GM18951 (cell line): ENCODE results near the gene PGD.
"Not testable (repeated sequence)": the region's sequence is repeated elsewhere in the genome, so short reads cannot be mapped to it uniquely, and the experiment has no call there.

ENCODE experiments used
- POLR2A ChIP-seq: IDR thresholded peaks from 4 replicates; pipeline ENCODE4 v1.6.1; 2011; ENCODE audit warnings: mild to moderate bottlenecking; ENCODE audit not compliant: insufficient read length, insufficient read depth; ENCODE audit errors: extremely low read depth
- in situ Hi-C: fragments of 300-500 bp; cut with MboI; formaldehyde crosslinking; loops from one replicate; pipeline ENCODE4 v1.12.0; 2022; ENCODE audit warnings: low sequenced_read_pairs, mixed read lengths, inconsistent platforms; ENCODE audit not compliant: unreplicated experiment

Gene PGD

GRCh38 chr1:10438677-10439163 is 39.9 kb downstream of the PGD start:
- TF ChIP-seq POLR2A = no peak
- in situ Hi-C loops = no loop called here

- in situ Hi-C loops = no loop called here
- no peak for TF ChIP-seq POLR2A
Measured at GRCh38 chr1:10440305-10440704, 41.4 kb downstream of the PGD start.

- no peak for TF ChIP-seq POLR2A
- in situ Hi-C loops = no loop called here
Measured at GRCh38 chr1:10440794-10441193, 41.9 kb downstream of the PGD start.

- TF ChIP-seq POLR2A = no peak
- in situ Hi-C loops = no loop called here
Measured at GRCh38 chr1:10444248-10444647, 45.4 kb downstream of the PGD start.

- in situ Hi-C loops = no loop called here
- TF ChIP-seq POLR2A = no peak
Measured at GRCh38 chr1:10444795-10445397, 46.0 kb downstream of the PGD start.

- TF ChIP-seq POLR2A = no peak
- in situ Hi-C loops = no loop called here
Measured at GRCh38 chr1:10446790-10447422, 48.0 kb downstream of the PGD start.

- in situ Hi-C loops = no loop called here
- TF ChIP-seq POLR2A = no peak
Measured at GRCh38 chr1:10449751-10450150, 50.9 kb downstream of the PGD start, which contains the start of gene CORT. TSS of gene CORT (plus strand) at chr1:10450031. CDS start at chr1:10450224, 193 bp downstream.

GRCh38 chr1:10450156-10450814 is 51.4 kb downstream of the PGD start:
- no peak for TF ChIP-seq POLR2A
- in situ Hi-C loops = no loop called here

GRCh38 chr1:10450836-10451235 is 52.0 kb downstream of the PGD start:
- TF ChIP-seq POLR2A = no peak
- in situ Hi-C loops = no loop called here

GRCh38 chr1:10451287-10451686 is 52.4 kb downstream of the PGD start:
- in situ Hi-C loops = no loop called here
- no peak for TF ChIP-seq POLR2A

- TF ChIP-seq POLR2A = no peak
- in situ Hi-C loops = no loop called here
Measured at GRCh38 chr1:10456048-10456447, 57.2 kb downstream of the PGD start.

- in situ Hi-C loops = no loop called here
- no peak for TF ChIP-seq POLR2A
Measured at GRCh38 chr1:10456661-10457060, 57.8 kb downstream of the PGD start.

- in situ Hi-C loops = not testable (repeated sequence)
Measured at GRCh38 chr1:10457462-10457861, 58.6 kb downstream of the PGD start.

GRCh38 chr1:10457875-10458274 is 59.0 kb downstream of the PGD start:
- in situ Hi-C loops = no loop called here
- no peak for TF ChIP-seq POLR2A
